HL-60 (cell line): ENCODE results near the gene PRPS1L1.

ENCODE experiments used
- GABPA ChIP-seq: IDR thresholded peaks from 2 replicates; pipeline ENCODE4 v1.6.1; 2012; ENCODE audit warnings: low read depth
- POLR2AphosphoS5 ChIP-seq: IDR thresholded peaks from 2 replicates; pipeline ENCODE4 v1.6.1; 2012; ENCODE audit warnings: low read depth
- TF ChIP-seq, protein P1 (sequence below): IDR thresholded peaks from one replicate; pipeline ENCODE4 v1.5.1; 2011; ENCODE audit warnings: low read length, control low read depth, inconsistent platforms; ENCODE audit not compliant: insufficient read depth

DNA sequence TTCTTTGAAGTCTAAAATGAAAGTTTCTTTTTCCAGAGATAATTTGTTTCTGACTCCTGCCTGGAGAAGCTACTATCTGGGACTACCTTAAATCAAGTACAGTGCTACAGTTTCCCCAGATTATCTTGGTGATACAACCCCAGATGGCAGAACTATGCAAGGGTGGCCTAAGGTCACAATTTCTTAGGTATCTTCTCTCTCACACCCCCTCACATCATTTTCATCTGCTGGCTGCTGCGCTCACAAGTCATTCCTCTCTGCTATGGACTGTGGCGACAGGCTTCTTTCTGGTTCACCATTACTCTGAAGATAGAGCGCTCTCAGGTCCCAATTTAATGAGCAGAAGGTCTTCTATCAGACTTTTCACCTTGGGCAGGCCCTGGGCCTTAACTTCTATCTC, 9.1 kb upstream of the PRPS1L1 start:
- TF ChIP-seq, protein P1, sequence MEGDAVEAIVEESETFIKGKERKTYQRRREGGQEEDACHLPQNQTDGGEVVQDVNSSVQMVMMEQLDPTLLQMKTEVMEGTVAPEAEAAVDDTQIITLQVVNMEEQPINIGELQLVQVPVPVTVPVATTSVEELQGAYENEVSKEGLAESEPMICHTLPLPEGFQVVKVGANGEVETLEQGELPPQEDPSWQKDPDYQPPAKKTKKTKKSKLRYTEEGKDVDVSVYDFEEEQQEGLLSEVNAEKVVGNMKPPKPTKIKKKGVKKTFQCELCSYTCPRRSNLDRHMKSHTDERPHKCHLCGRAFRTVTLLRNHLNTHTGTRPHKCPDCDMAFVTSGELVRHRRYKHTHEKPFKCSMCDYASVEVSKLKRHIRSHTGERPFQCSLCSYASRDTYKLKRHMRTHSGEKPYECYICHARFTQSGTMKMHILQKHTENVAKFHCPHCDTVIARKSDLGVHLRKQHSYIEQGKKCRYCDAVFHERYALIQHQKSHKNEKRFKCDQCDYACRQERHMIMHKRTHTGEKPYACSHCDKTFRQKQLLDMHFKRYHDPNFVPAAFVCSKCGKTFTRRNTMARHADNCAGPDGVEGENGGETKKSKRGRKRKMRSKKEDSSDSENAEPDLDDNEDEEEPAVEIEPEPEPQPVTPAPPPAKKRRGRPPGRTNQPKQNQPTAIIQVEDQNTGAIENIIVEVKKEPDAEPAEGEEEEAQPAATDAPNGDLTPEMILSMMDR: no peak
- no peak for TF ChIP-seq POLR2AphosphoS5
- no peak for TF ChIP-seq GABPA
